ENCODE data around the gene HDAC9. TPM values are rescaled to one million over a fixed set of nuclear protein-coding genes. Genes with fewer than 3 reads are reported as not detected.

Gene HDAC9
- total RNA-seq, 1 experiment from 2014 or later = 7.7 TPM

- no peak overlapping the region for H3K9ac ChIP-seq (ENCODE audit: extremely low read depth, insufficient read length, low read length)
- no peak overlapping the region for H4K8ac ChIP-seq (replicated peaks; ENCODE audit: insufficient read length, low read depth, low read length)
- Mint-ChIP-seq H3K4me3 (no peak overlapping the region), H3K27ac (no peak overlapping the region), H3K27me3 (ENCODE audit: low read depth) (no peaks in the 10 kb centered on the region), H3K9me3 (no peaks in the 10 kb centered on the region), H3K4me1 (no peaks in the 10 kb centered on the region), H3K36me3 (ENCODE audit: insufficient read depth in 1 of 3, low read depth in 3 of 3) (no peaks in the 10 kb centered on the region)
- no peak overlapping the region for H3K18ac ChIP-seq (ENCODE audit: insufficient read length, low read depth, low read length)
- no peak for TF ChIP-seq CTCF (conservative IDR thresholded peaks at IDR 0.05)
- H2BK20ac ChIP-seq (ENCODE audit: low read depth, low read length, poor library complexity, severe bottlenecking) = no peak overlapping the region
- H3K4me2 ChIP-seq (ENCODE audit: insufficient read depth, insufficient read length, low read length) = no peak overlapping the region
- no peak overlapping the region for H2BK15ac ChIP-seq (ENCODE audit: low read depth, low read length)
- H3T11ph ChIP-seq (ENCODE audit: low read length) = no peak overlapping the region
- H2BK12ac ChIP-seq (ENCODE audit: insufficient read length, low read depth, low read length) = no peak overlapping the region
- no peak overlapping the region for H2BK120ac ChIP-seq (ENCODE audit: low read depth, low read length, poor library complexity, severe bottlenecking)
- H3K27ac ChIP-seq (ENCODE audit: insufficient read length, low read depth, low read length) = no peak overlapping the region
- no peaks in the 10 kb centered on the region for H3K79me2 ChIP-seq (ENCODE audit: insufficient read depth, low read length)
- no peak overlapping the region for H3K14ac ChIP-seq (ENCODE audit: insufficient read depth, low read length)
- no peak overlapping the region for H2BK5ac ChIP-seq (ENCODE audit: insufficient read length, low read length)
- no peak for DNase-seq
- no peaks in the 10 kb centered on the region for H3K23me2 ChIP-seq (ENCODE audit: insufficient read length, low read depth, low read length, poor library complexity, severe bottlenecking)
- H3K9me3 ChIP-seq (ENCODE audit: control insufficient read depth, low read depth, low read length) = no peaks in the 10 kb centered on the region
- WGBS (ENCODE audit: extremely low coverage, insufficient read length, low lambda C conversion rate) = no CpG with 5 or more reads among the region's 1 CpG
- no peaks in the 10 kb centered on the region for H3K4me1 ChIP-seq (ENCODE audit: insufficient read depth, low read length)
- no peaks in the 10 kb centered on the region for H4K20me1 ChIP-seq (ENCODE audit: control insufficient read depth, insufficient read depth, insufficient read length)
- no peaks in the 10 kb centered on the region for H3K79me1 ChIP-seq (ENCODE audit: insufficient read depth, low read depth, low read length, poor library complexity, severe bottlenecking)
- H2AK5ac ChIP-seq (ENCODE audit: insufficient read length, low read length) = no peak overlapping the region
- no peak overlapping the region for H4K5ac ChIP-seq (ENCODE audit: insufficient read length, low read depth, low read length)
- no peak overlapping the region for H2AFZ ChIP-seq (ENCODE audit: low read length)
- H3K27me3 ChIP-seq (ENCODE audit: insufficient read depth, low read length) = no peaks in the 10 kb centered on the region
- H4K91ac ChIP-seq (ENCODE audit: insufficient read length, low read depth, low read length) = no peak overlapping the region
- H3K23ac ChIP-seq (ENCODE audit: insufficient read length, low read depth, low read length) = no peak overlapping the region
- H3K4ac ChIP-seq (ENCODE audit: low read depth, low read length) = no peak overlapping the region
- H3K56ac ChIP-seq (ENCODE audit: insufficient read length, low read depth, low read length) = no peak overlapping the region
Observed at GRCh38 chr7:18667466-18667865, 171.9 kb downstream of the HDAC9 start.

All from H9 (cell line).